HepG2 (cell line): Measurements from ENCODE around the gene SASH1. TPM values are rescaled to one million over a fixed set of nuclear protein-coding genes. Genes with fewer than 3 reads are reported as not detected.

ENCODE experiments used
- ISL2 ChIP-seq: sonication (generic); formaldehyde crosslinking; IDR thresholded peaks from 2 replicates; pipeline ENCODE4 v1.5.0; 2020; ENCODE audit warnings: missing genetic modification reagents
- KLF16 ChIP-seq, 2 experiments: sonication (generic) in 1 of 2; formaldehyde crosslinking in 1 of 2; IDR thresholded peaks; 2 replicates each; pipeline versions ENCODE4 v1.6.1 to v1.8.0; 2016 to 2023; ENCODE audit warnings: missing genetic modification reagents in 2 of 2, missing compliant biosample characterization in 1 of 2
- MZF1 ChIP-seq: sonication (generic); formaldehyde crosslinking; IDR thresholded peaks from 2 replicates; pipeline ENCODE4 v1.8.1; 2023; ENCODE audit warnings: mild to moderate bottlenecking, missing genetic modification reagents, borderline replicate concordance
- RELA ChIP-seq: sonication (generic); formaldehyde crosslinking; IDR thresholded peaks from 2 replicates; pipeline ENCODE4 v1.4.0; 2020; ENCODE audit warnings: missing genetic modification reagents
- RXRA ChIP-seq: sonication (generic); formaldehyde crosslinking; IDR thresholded peaks from 2 replicates; pipeline ENCODE4 v1.5.1; 2020; ENCODE audit warnings: missing genetic modification reagents
- SRY ChIP-seq: sonication (generic); formaldehyde crosslinking; IDR thresholded peaks from 2 replicates; pipeline ENCODE4 v1.8.0; 2022; ENCODE audit warnings: mild to moderate bottlenecking, missing genetic modification reagents
- STAG1 ChIP-seq: sonication (generic); formaldehyde crosslinking; IDR thresholded peaks from 2 replicates; pipeline ENCODE4 v1.4.0; 2020; ENCODE audit warnings: missing genetic modification reagents
- ZNF12 ChIP-seq: sonication (generic); formaldehyde crosslinking; IDR thresholded peaks from 2 replicates; pipeline ENCODE4 v1.5.0; 2020; ENCODE audit warnings: missing genetic modification reagents
- ZNF251 ChIP-seq: sonication (generic); formaldehyde crosslinking; IDR thresholded peaks from 2 replicates; pipeline ENCODE4 v1.9.0; 2021; ENCODE audit warnings: mild to moderate bottlenecking, missing genetic modification reagents
- ZNF614 ChIP-seq: IDR thresholded peaks from 2 replicates; pipeline ENCODE4 v1.6.1; 2018; ENCODE audit warnings: missing biosample characterization, missing genetic modification reagents, inconsistent platforms, borderline replicate concordance
- ZNF703 ChIP-seq: sonication (generic); formaldehyde crosslinking; IDR thresholded peaks from 2 replicates; pipeline ENCODE4 v1.5.1; 2020; ENCODE audit warnings: missing genetic modification reagents, mild to moderate bottlenecking, moderate library complexity, borderline replicate concordance
- polyA plus RNA-seq, 8 experiments: library from polyadenylated mRNA; depleted of rRNA in 3 of 8; stranded (reverse) in 7 of 8; unstranded in 1 of 8; fragments of >200 nt; fragmentation: Illumina TruSeq in 4 of 8; extraction: Trizol in 4 of 8; gene quantifications; 2 replicates each; pipeline versions ENCODE4 v1.2.1 to v1.2.3, GENCODE V29; 2011 to 2016; ENCODE audit warnings: low read depth in 4 of 8, missing spikeins in 1 of 8, mixed read lengths in 1 of 8; ENCODE audit not compliant: insufficient read depth in 1 of 8
- total RNA-seq, 5 experiments: library from RNA; depleted of rRNA; stranded (reverse); fragments of >200 nt; fragmentation: Illumina TruSeq; extraction: Trizol; gene quantifications; 2 replicates each; pipeline ENCODE4 v1.2.3, GENCODE V29; 2016; ENCODE audit warnings: low read depth in 1 of 5
- TF ChIP-seq, protein P1 (sequence below): sonication (generic); formaldehyde crosslinking; IDR thresholded peaks from 2 replicates; pipeline ENCODE4 v1.5.1; 2020; ENCODE audit warnings: missing genetic modification reagents, mild to moderate bottlenecking, borderline replicate concordance
- TF ChIP-seq, protein P2 (sequence below): IDR thresholded peaks from 2 replicates; pipeline ENCODE4 v1.6.1; 2016; ENCODE audit warnings: missing compliant biosample characterization, missing genetic modification reagents, borderline replicate concordance
- TF ChIP-seq, protein P3 (sequence below): sonication (generic); formaldehyde crosslinking; IDR thresholded peaks from 2 replicates; pipeline ENCODE4 v1.5.1; 2020; ENCODE audit warnings: mild to moderate bottlenecking, missing genetic modification reagents, moderate library complexity
- TF ChIP-seq, protein P4 (sequence below): sonication (generic); formaldehyde crosslinking; IDR thresholded peaks from 2 replicates; pipeline ENCODE4 v1.4.0; 2020; ENCODE audit warnings: mild to moderate bottlenecking, missing genetic modification reagents
- TF ChIP-seq, protein P5 (sequence below): sonication (generic); formaldehyde crosslinking; IDR thresholded peaks from 2 replicates; pipeline ENCODE4 v1.8.1; 2023; ENCODE audit warnings: mild to moderate bottlenecking, missing genetic modification reagents

The SASH1 gene
- total and polyA plus RNA-seq, 2 of the 13 experiments (the other 11 are each of a cell fraction or from before 2014, with no cell fraction given): 7.5 to 8.2 TPM

DNA sequence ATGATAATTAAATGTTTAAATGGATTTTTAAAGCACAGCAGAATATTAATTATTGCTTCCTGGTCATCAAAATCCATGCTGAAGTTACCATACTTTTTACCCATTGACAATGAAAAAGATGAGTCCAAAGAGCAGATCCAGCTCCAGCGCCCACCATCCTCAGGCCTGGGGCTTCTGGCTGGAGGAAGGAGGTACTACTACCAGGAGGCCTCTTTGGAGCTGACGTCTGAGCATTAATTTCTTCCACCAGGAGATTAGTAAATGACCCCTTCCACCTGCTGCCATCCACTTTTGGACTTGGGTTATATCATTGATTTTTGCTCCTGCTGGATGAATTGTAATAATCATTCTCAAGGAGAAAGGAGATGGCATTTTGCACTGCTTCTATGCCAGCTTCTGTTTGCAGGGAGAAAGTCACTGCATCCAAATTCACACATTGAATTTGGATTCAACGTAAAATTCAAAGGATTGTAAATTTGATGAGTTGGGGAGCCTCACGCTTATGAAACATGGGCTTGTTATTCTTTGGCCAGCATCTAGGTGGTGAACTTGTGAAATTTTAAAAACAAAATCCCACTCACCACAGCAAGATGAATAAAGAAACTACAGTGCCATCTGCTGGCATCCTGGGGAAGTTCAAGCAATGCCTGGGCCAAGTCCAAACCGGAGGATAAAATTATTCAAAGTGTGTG is 121.8 kb downstream of the SASH1 start (continued):
- TF ChIP-seq SRY (CRISPR knock-in tag): no peak
- TF ChIP-seq, protein P1, sequence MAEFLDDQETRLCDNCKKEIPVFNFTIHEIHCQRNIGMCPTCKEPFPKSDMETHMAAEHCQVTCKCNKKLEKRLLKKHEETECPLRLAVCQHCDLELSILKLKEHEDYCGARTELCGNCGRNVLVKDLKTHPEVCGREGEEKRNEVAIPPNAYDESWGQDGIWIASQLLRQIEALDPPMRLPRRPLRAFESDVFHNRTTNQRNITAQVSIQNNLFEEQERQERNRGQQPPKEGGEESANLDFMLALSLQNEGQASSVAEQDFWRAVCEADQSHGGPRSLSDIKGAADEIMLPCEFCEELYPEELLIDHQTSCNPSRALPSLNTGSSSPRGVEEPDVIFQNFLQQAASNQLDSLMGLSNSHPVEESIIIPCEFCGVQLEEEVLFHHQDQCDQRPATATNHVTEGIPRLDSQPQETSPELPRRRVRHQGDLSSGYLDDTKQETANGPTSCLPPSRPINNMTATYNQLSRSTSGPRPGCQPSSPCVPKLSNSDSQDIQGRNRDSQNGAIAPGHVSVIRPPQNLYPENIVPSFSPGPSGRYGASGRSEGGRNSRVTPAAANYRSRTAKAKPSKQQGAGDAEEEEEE: no peak
- TF ChIP-seq, protein P2, sequence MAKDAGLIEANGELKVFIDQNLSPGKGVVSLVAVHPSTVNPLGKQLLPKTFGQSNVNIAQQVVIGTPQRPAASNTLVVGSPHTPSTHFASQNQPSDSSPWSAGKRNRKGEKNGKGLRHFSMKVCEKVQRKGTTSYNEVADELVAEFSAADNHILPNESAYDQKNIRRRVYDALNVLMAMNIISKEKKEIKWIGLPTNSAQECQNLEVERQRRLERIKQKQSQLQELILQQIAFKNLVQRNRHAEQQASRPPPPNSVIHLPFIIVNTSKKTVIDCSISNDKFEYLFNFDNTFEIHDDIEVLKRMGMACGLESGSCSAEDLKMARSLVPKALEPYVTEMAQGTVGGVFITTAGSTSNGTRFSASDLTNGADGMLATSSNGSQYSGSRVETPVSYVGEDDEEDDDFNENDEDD (CRISPR knock-in tag): no peak
- TF ChIP-seq ISL2 (CRISPR knock-in tag): no peak
- TF ChIP-seq ZNF251 (CRISPR knock-in tag): no peak
- TF ChIP-seq, protein P3, sequence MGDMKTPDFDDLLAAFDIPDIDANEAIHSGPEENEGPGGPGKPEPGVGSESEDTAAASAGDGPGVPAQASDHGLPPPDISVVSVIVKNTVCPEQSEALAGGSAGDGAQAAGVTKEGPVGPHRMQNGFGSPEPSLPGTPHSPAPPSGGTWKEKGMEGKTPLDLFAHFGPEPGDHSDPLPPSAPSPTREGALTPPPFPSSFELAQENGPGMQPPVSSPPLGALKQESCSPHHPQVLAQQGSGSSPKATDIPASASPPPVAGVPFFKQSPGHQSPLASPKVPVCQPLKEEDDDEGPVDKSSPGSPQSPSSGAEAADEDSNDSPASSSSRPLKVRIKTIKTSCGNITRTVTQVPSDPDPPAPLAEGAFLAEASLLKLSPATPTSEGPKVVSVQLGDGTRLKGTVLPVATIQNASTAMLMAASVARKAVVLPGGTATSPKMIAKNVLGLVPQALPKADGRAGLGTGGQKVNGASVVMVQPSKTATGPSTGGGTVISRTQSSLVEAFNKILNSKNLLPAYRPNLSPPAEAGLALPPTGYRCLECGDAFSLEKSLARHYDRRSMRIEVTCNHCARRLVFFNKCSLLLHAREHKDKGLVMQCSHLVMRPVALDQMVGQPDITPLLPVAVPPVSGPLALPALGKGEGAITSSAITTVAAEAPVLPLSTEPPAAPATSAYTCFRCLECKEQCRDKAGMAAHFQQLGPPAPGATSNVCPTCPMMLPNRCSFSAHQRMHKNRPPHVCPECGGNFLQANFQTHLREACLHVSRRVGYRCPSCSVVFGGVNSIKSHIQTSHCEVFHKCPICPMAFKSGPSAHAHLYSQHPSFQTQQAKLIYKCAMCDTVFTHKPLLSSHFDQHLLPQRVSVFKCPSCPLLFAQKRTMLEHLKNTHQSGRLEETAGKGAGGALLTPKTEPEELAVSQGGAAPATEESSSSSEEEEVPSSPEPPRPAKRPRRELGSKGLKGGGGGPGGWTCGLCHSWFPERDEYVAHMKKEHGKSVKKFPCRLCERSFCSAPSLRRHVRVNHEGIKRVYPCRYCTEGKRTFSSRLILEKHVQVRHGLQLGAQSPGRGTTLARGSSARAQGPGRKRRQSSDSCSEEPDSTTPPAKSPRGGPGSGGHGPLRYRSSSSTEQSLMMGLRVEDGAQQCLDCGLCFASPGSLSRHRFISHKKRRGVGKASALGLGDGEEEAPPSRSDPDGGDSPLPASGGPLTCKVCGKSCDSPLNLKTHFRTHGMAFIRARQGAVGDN (CRISPR knock-in tag): no peak
- no peak for TF ChIP-seq ZNF12 (CRISPR knock-in tag)
- TF ChIP-seq KLF16 (CRISPR knock-in tag; IDR thresholded peaks at IDR 0.05): no peak
- TF ChIP-seq ZNF703 (CRISPR knock-in tag): no peak
- TF ChIP-seq, protein P4, sequence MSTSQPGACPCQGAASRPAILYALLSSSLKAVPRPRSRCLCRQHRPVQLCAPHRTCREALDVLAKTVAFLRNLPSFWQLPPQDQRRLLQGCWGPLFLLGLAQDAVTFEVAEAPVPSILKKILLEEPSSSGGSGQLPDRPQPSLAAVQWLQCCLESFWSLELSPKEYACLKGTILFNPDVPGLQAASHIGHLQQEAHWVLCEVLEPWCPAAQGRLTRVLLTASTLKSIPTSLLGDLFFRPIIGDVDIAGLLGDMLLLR (CRISPR knock-in tag): no peak
- peak; percentile 91 for TF ChIP-seq STAG1 (CRISPR knock-in tag)
- no peak for TF ChIP-seq MZF1
- no peak for TF ChIP-seq RXRA (CRISPR knock-in tag)
- TF ChIP-seq, protein P5, sequence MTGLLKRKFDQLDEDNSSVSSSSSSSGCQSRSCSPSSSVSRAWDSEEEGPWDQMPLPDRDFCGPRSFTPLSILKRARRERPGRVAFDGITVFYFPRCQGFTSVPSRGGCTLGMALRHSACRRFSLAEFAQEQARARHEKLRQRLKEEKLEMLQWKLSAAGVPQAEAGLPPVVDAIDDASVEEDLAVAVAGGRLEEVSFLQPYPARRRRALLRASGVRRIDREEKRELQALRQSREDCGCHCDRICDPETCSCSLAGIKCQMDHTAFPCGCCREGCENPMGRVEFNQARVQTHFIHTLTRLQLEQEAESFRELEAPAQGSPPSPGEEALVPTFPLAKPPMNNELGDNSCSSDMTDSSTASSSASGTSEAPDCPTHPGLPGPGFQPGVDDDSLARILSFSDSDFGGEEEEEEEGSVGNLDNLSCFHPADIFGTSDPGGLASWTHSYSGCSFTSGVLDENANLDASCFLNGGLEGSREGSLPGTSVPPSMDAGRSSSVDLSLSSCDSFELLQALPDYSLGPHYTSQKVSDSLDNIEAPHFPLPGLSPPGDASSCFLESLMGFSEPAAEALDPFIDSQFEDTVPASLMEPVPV (CRISPR knock-in tag): no peak
- TF ChIP-seq RELA (CRISPR knock-in tag): no peak
- no peak for TF ChIP-seq ZNF614 (CRISPR knock-in tag)
